Activated naive CD8-positive, alpha-beta T cell treated with anti-CD3 and anti-CD28 coated beads, Interleukin-2, amount 10 ng/mL, durations not matched to agents 7 days and 5 days (primary cell): Measurements from ENCODE around the gene CHD1. TPM values are rescaled to one million over a fixed set of nuclear protein-coding genes. Genes with fewer than 3 reads are reported as not detected.

Experiments
- ATAC-seq: fragments of 150-1000 bp; cut with Tn5 transposase; one replicate; pipeline ENCODE4 v1.10.0; 2021; ENCODE audit warnings: low read depth, moderate library complexity
- POLR2A ChIA-PET: fragments of 350-600 bp; sonication (Branson Sonifier 250); formaldehyde crosslinking; loops from one replicate; lab custom pipeline; 2021; ENCODE audit warnings: antibody characterized with exemption; lab: Charles Lee
- DNase-seq: peaks from one replicate; pipeline ENCODE4 v3.0.0; 2021
- H3K27ac Mint-ChIP-seq: one replicate; pipeline ENCODE4 v1.8.0; 2022; ENCODE audit warnings: mild to moderate bottlenecking, mixed read lengths
- H3K27me3 Mint-ChIP-seq: one replicate; pipeline ENCODE4 v1.8.0; 2022; ENCODE audit warnings: mild to moderate bottlenecking, moderate library complexity, mixed read lengths
- H3K36me3 Mint-ChIP-seq: one replicate; pipeline ENCODE4 v1.8.0; 2021; ENCODE audit warnings: mild to moderate bottlenecking, mixed read lengths
- H3K4me1 Mint-ChIP-seq: one replicate; pipeline ENCODE4 v1.8.0; 2021; ENCODE audit warnings: mixed read lengths
- H3K4me3 Mint-ChIP-seq: one replicate; pipeline ENCODE4 v1.8.0; 2022; ENCODE audit warnings: mild to moderate bottlenecking, moderate library complexity, mixed read lengths
- H3K9me3 Mint-ChIP-seq: one replicate; pipeline ENCODE4 v1.8.0; 2021; ENCODE audit warnings: mixed read lengths
- total RNA-seq, 2 experiments: library from RNA; stranded (reverse); gene quantifications; one replicate each; pipeline ENCODE4 v1.2.3, GENCODE V29; 2021

The CHD1 gene
- total RNA-seq, 2 experiments from 2014 or later: 49.1 to 57.3 TPM

- POLR2A ChIA-PET: no interaction called here
- ATAC-seq (no peak), DNase-seq (no peak)
- H3K27ac Mint-ChIP-seq: no peak overlapping the region
- no peaks in the 10 kb centered on the region for H3K27me3 Mint-ChIP-seq
- no peaks in the 10 kb centered on the region for H3K4me1 Mint-ChIP-seq
- peaks cover 3% of the 10 kb centered on the region for H3K36me3 Mint-ChIP-seq
- H3K9me3 Mint-ChIP-seq: peaks cover 9% of the 10 kb centered on the region
- no peak overlapping the region for H3K4me3 Mint-ChIP-seq
Measured at GRCh38 chr5:98804066-98804465, 124.7 kb downstream of the CHD1 start.

Other genes with a start within 250 kb of the CHD1 start
- gene RGMB, start 155.3 kb downstream of the CHD1 start, total RNA-seq: 1 to 10 TPM; 4.6 to 4.9 TPM